ENCODE data around the gene BEND7. TPM values are rescaled to one million over a fixed set of nuclear protein-coding genes. Genes with fewer than 3 reads are reported as not detected.

BEND7 gene
- total and polyA plus RNA-seq, 2 donors (not counting 3 experiments of a cell fraction or from before 2014, with no cell fraction given), result 7.3 to 31.7 TPM

DNA sequence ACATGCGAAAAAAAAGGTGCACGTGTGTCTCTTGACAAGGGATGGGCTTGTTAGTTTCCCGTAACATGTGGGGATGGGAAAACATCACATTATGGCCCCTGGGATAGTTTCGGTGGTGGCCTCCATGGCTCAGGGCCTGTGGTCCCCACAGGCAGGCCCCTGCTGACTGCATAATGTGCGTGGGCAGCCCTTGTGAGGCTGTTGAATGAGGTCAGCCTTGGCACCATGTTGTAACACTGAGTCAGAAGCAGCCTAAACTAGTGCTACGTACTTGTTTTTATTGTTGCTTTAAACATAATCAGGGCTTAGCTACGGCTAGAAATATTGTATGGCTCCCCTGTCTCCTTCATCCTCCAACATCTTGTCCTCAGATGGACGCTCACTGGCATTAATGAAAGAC lies 80.6 kb downstream of the BEND7 start:
- Histone ChIP-seq H4K20me1 (replicated peaks; ENCODE audit: control insufficient read depth, extremely low read depth, insufficient read depth, low read length) (no peaks in the 10 kb centered on the region), H3K4me1 (ENCODE audit: control insufficient read depth, extremely low read depth, insufficient read depth, low read length) (no peaks in the 10 kb centered on the region), H3K36me3 (ENCODE audit: control insufficient read depth in 2 of 2, extremely low read depth in 1 of 2, insufficient read depth in 2 of 2, low read length in 2 of 2) (peaks cover 0 to 4% of the 10 kb centered on the region in 2 experiments), H3K27me3 (ENCODE audit: control insufficient read depth in 2 of 2, insufficient read depth in 2 of 2, low read length in 2 of 2) (no peaks in the 10 kb centered on the region), H3K4me3 (replicated peaks in 1 of 3; ENCODE audit: insufficient read depth in 1 of 3, low read depth in 1 of 3, low read length in 3 of 3) (no peak overlapping the region), H3K27ac (ENCODE audit: insufficient read depth, low read depth, low read length) (no peak overlapping the region), H3K9me1 (replicated peaks; ENCODE audit: control insufficient read depth, extremely low read depth, insufficient read depth, low read length) (no peaks in the 10 kb centered on the region), H3K9me3 (replicated peaks; ENCODE audit: control insufficient read depth, insufficient read depth, low read length) (no peaks in the 10 kb centered on the region), H3K4me2 (ENCODE audit: insufficient read depth, low read length) (no peak overlapping the region), H3K79me2 (ENCODE audit: control insufficient read depth, insufficient read depth, low read length) (no peaks in the 10 kb centered on the region), H2AFZ (ENCODE audit: low read depth, low read length) (no peak overlapping the region), H3K9ac (replicated peaks; ENCODE audit: extremely low read depth, insufficient read depth, low read length) (no peak overlapping the region)
- DNase-seq (ENCODE audit: low read depth, low spot score) (no peak), FAIRE-seq (no peak)
- intact Hi-C loops (cut with micrococcal nuclease) (no loop called here), dilution Hi-C loops (cut with MboI; ENCODE audit: extremely low pct_ligation_motif_present, low sequenced_read_pairs) (no loop called here)
- ChIA-PET POLR2A (no interaction called here), CTCF (no interaction called here)
- TF ChIP-seq CTCF (IDR thresholded peaks at IDR 0.05; ENCODE audit: extremely low read depth in 1 of 2, insufficient read depth in 1 of 2, low read depth in 1 of 2, low read length in 2 of 2), result no peak
- TF ChIP-seq EZH2 (IDR thresholded peaks at IDR 0.05; ENCODE audit: borderline replicate concordance, low read depth, low read length, severe bottlenecking), result no peak
- TF ChIP-seq FOS (IDR thresholded peaks at IDR 0.05; ENCODE audit: borderline replicate concordance, insufficient read depth, low read length), result no peak
- TF ChIP-seq, protein P1, sequence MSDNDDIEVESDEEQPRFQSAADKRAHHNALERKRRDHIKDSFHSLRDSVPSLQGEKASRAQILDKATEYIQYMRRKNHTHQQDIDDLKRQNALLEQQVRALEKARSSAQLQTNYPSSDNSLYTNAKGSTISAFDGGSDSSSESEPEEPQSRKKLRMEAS (IDR thresholded peaks at IDR 0.05; ENCODE audit: insufficient read depth, insufficient read length), result no peak
- TF ChIP-seq JUN (IDR thresholded peaks at IDR 0.05; ENCODE audit: borderline replicate concordance, insufficient read depth, insufficient read length, low read depth), result no peak
- TF ChIP-seq GATA2 (IDR thresholded peaks at IDR 0.05; ENCODE audit: insufficient read depth, insufficient read length, low read depth, low read length), result no peak
- no peak for TF ChIP-seq POLR2A (IDR thresholded peaks at IDR 0.05; ENCODE audit: low read depth, low read length)
- no peak for TF ChIP-seq POLR2AphosphoS5 (IDR thresholded peaks at IDR 0.05; ENCODE audit: insufficient read depth, low read depth, low read length)
- TF ChIP-seq MYC (IDR thresholded peaks at IDR 0.05; ENCODE audit: low read depth, low read length), result no peak
- no TSS peak for BruUV-seq (replicated peaks)
